GM19463 (cell line): ENCODE results near the gene SEMA6A.

ENCODE experiments used
- ATAC-seq: cut with Tn5 transposase; IDR thresholded peaks from one replicate; pipeline ENCODE4 v1.9.1; 2021; ENCODE audit warnings: mild to moderate bottlenecking, moderate library complexity; ENCODE audit not compliant: unreplicated experiment

SEMA6A gene

GRCh38 chr5:116442095-116442534, 132.5 kb downstream of the SEMA6A start:
- no peak for ATAC-seq

- ATAC-seq = no peak
These were observed 133.4 kb downstream of the SEMA6A start for GRCh38 chr5:116441223-116441622.

- no peak for ATAC-seq
These were observed 134.1 kb downstream of the SEMA6A start for GRCh38 chr5:116440457-116441001.

GRCh38 chr5:116439905-116440304, 134.7 kb downstream of the SEMA6A start:
- ATAC-seq = no peak

GRCh38 chr5:116438979-116439554, 135.6 kb downstream of the SEMA6A start:
- ATAC-seq = no peak

GRCh38 chr5:116437922-116438578, 136.6 kb downstream of the SEMA6A start:
- no peak for ATAC-seq

GRCh38 chr5:116437351-116437705, 137.3 kb downstream of the SEMA6A start:
- ATAC-seq = no peak

- ATAC-seq = no peak
These were observed 137.8 kb downstream of the SEMA6A start for GRCh38 chr5:116436674-116437350.

GRCh38 chr5:116428966-116429365, 145.7 kb downstream of the SEMA6A start:
- ATAC-seq = no peak

- ATAC-seq = no peak
These were observed 146.2 kb downstream of the SEMA6A start for GRCh38 chr5:116428413-116428812.

GRCh38 chr5:116424951-116425350, 149.7 kb downstream of the SEMA6A start:
- no peak for ATAC-seq

- ATAC-seq = no peak
These were observed 150.4 kb downstream of the SEMA6A start for GRCh38 chr5:116424258-116424615.

GRCh38 chr5:116423587-116424257, 150.9 kb downstream of the SEMA6A start:
- no peak for ATAC-seq

- ATAC-seq = no peak
These were observed 151.5 kb downstream of the SEMA6A start for GRCh38 chr5:116423141-116423540.

GRCh38 chr5:116421080-116421629, 153.5 kb downstream of the SEMA6A start:
- ATAC-seq = no peak

GRCh38 chr5:116420540-116420939, 154.1 kb downstream of the SEMA6A start:
- no peak for ATAC-seq

GRCh38 chr5:116419258-116419657, 155.4 kb downstream of the SEMA6A start:
- ATAC-seq = no peak

- ATAC-seq = no peak
These were observed 155.8 kb downstream of the SEMA6A start for GRCh38 chr5:116418774-116419173.

- ATAC-seq = no peak
These were observed 156.6 kb downstream of the SEMA6A start for GRCh38 chr5:116418016-116418415.

- no peak for ATAC-seq
These were observed 158.6 kb downstream of the SEMA6A start for GRCh38 chr5:116415989-116416388.

GRCh38 chr5:116415182-116415581, 159.4 kb downstream of the SEMA6A start:
- ATAC-seq = no peak
